Panc1 (cell line): ENCODE results near the gene ORC3. TPM values are rescaled to one million over a fixed set of nuclear protein-coding genes. Genes with fewer than 3 reads are reported as not detected.
A peak's percentile ranks its signal among the peaks of the same experiment; 100 is the strongest.

Experiments
- ATAC-seq: fragments of 200-7000 bp; cut with Tn5 transposase; 2 replicates; pipeline ENCODE4 v1.9.1; 2020; ENCODE audit warnings: mild to moderate bottlenecking, moderate library complexity
- BruUV-seq: library from RNA; stranded (reverse); fragments of 400-500 nt; replicated peaks from 2 replicates; lab custom pipeline; 2021; lab: Mats Ljungman, UMichigan
- CTCF ChIA-PET: fragments of 300-600 bp; sonication (Branson Sonifier 250); formaldehyde crosslinking; loops from one replicate; lab custom pipeline; 2022; ENCODE audit warnings: antibody characterized with exemption; lab: Charles Lee
- POLR2A ChIA-PET: fragments of 300-600 bp; sonication (Branson Sonifier 250); formaldehyde crosslinking; loops from one replicate; lab custom pipeline; 2022; ENCODE audit warnings: antibody characterized with exemption; lab: Charles Lee
- DNase-seq: peaks from one replicate; pipeline ENCODE4 v3.0.0-alpha.2; 2010; ENCODE audit warnings: low read depth, low spot score
- H3K27ac ChIP-seq: 2 replicates; pipeline ENCODE4 v1.5.1; 2011; ENCODE audit warnings: mild to moderate bottlenecking, low read length, inconsistent platforms
- H3K27me3 ChIP-seq: fragments of 200-500 bp; sonication (Bioruptor generic); 2 replicates; pipeline ENCODE4 v1.6.0; 2014; ENCODE audit warnings: low read length, inconsistent platforms; ENCODE audit not compliant: control insufficient read depth, insufficient read depth
- H3K36me3 ChIP-seq: fragments of 200-500 bp; sonication (Bioruptor generic); 2 replicates; pipeline ENCODE4 v1.5.1; 2014; ENCODE audit warnings: inconsistent platforms, mild to moderate bottlenecking, low read length, moderate library complexity; ENCODE audit not compliant: control insufficient read depth, insufficient read depth
- H3K4me1 ChIP-seq: 2 replicates; pipeline ENCODE4 v1.5.1; 2011; ENCODE audit warnings: inconsistent platforms, mild to moderate bottlenecking, low read length, moderate library complexity; ENCODE audit not compliant: control insufficient read depth, insufficient read depth
- H3K4me3 ChIP-seq, 2 experiments: 2 replicates each; pipeline ENCODE4 v1.5.1; 2011 to 2012; ENCODE audit warnings: low read depth in 2 of 2, low read length in 2 of 2, mild to moderate bottlenecking in 2 of 2, inconsistent platforms in 1 of 2, moderate library complexity in 1 of 2
- H3K9me3 ChIP-seq: fragments of 200-500 bp; sonication (Bioruptor generic); 2 replicates; pipeline ENCODE4 v1.5.1; 2014; ENCODE audit warnings: low read depth, mild to moderate bottlenecking, inconsistent platforms, low read length, moderate library complexity; ENCODE audit not compliant: control insufficient read depth, insufficient read depth
- CTCF ChIP-seq: fragments of 450-650 bp; IDR thresholded peaks from 2 replicates; pipeline ENCODE4 v1.5.1; 2017; ENCODE audit warnings: mild to moderate bottlenecking
- POLR2AphosphoS5 ChIP-seq: IDR thresholded peaks from 2 replicates; pipeline ENCODE4 v1.6.1; 2012; ENCODE audit warnings: mild to moderate bottlenecking, low read depth, low read length, moderate library complexity
- SIN3A ChIP-seq: IDR thresholded peaks from 2 replicates; pipeline ENCODE4 v1.6.1; 2012; ENCODE audit warnings: low read depth, mild to moderate bottlenecking, low read length, moderate library complexity, borderline replicate concordance; ENCODE audit not compliant: insufficient read depth
- TCF7L2 ChIP-seq: IDR thresholded peaks from 2 replicates; pipeline ENCODE4 v1.6.1; 2011; ENCODE audit warnings: mild to moderate bottlenecking, low read depth, low read length, inconsistent platforms
- in situ Hi-C: cut with HindIII; loops from 2 replicates; pipeline ENCODE4 v1.10.0; 2016; ENCODE audit warnings: low sequenced_read_pairs, low pct_unique_long_range_greater_than_20kb
- intact Hi-C: fragments of 100-400 bp; cut with micrococcal nuclease; formaldehyde crosslinking; loops from one replicate; pipeline ENCODE4 v1.10.0; 2022; ENCODE audit not compliant: unreplicated experiment
- total RNA-seq: library from RNA; stranded (reverse); gene quantifications from one replicate; pipeline ENCODE4 v1.2.1, GENCODE V29; 2021; ENCODE audit not compliant: unreplicated experiment
- TF ChIP-seq, protein P1 (sequence below), 2 experiments: IDR thresholded peaks; 2 replicates each; pipeline ENCODE4 v1.6.1; 2011 to 2012; ENCODE audit warnings: low read depth in 2 of 2, control low read depth in 1 of 2, low read length in 1 of 2, mild to moderate bottlenecking in 1 of 2, moderate library complexity in 1 of 2; ENCODE audit not compliant: insufficient read depth in 1 of 2

Gene ORC3
- total RNA-seq, 1 experiment from 2014 or later, result 36.9 TPM

- POLR2A ChIA-PET, result no interaction called here
- ATAC-seq (no peak), DNase-seq (no peak)
- TF ChIP-seq TCF7L2 (no peak), CTCF (no peak), POLR2AphosphoS5 (no peak), SIN3A (no peak)
- TF ChIP-seq, protein P1, sequence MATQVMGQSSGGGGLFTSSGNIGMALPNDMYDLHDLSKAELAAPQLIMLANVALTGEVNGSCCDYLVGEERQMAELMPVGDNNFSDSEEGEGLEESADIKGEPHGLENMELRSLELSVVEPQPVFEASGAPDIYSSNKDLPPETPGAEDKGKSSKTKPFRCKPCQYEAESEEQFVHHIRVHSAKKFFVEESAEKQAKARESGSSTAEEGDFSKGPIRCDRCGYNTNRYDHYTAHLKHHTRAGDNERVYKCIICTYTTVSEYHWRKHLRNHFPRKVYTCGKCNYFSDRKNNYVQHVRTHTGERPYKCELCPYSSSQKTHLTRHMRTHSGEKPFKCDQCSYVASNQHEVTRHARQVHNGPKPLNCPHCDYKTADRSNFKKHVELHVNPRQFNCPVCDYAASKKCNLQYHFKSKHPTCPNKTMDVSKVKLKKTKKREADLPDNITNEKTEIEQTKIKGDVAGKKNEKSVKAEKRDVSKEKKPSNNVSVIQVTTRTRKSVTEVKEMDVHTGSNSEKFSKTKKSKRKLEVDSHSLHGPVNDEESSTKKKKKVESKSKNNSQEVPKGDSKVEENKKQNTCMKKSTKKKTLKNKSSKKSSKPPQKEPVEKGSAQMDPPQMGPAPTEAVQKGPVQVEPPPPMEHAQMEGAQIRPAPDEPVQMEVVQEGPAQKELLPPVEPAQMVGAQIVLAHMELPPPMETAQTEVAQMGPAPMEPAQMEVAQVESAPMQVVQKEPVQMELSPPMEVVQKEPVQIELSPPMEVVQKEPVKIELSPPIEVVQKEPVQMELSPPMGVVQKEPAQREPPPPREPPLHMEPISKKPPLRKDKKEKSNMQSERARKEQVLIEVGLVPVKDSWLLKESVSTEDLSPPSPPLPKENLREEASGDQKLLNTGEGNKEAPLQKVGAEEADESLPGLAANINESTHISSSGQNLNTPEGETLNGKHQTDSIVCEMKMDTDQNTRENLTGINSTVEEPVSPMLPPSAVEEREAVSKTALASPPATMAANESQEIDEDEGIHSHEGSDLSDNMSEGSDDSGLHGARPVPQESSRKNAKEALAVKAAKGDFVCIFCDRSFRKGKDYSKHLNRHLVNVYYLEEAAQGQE (IDR thresholded peaks at IDR 0.05; ENCODE audit: insufficient read depth in 1 of 2, low read depth in 2 of 2, low read length in 1 of 2), result no peak
- CTCF ChIA-PET, result no interaction called here
- Histone ChIP-seq H3K27me3 (no peaks in the 10 kb centered on the region), H3K36me3 (peaks cover 9% of the 10 kb centered on the region), H3K9me3 (no peaks in the 10 kb centered on the region), H3K27ac (no peak overlapping the region), H3K4me1 (peaks cover 4% of the 10 kb centered on the region; the same call in 1 of the 2 replicates), H3K4me3 (no peak overlapping the region)
- no TSS peak for BruUV-seq
- intact Hi-C loops (no loop called here), in situ Hi-C loops (no loop called here)
Measured at GRCh38 chr6:87586371-87587077, 3.4 kb upstream of the ORC3 start.

DNA sequence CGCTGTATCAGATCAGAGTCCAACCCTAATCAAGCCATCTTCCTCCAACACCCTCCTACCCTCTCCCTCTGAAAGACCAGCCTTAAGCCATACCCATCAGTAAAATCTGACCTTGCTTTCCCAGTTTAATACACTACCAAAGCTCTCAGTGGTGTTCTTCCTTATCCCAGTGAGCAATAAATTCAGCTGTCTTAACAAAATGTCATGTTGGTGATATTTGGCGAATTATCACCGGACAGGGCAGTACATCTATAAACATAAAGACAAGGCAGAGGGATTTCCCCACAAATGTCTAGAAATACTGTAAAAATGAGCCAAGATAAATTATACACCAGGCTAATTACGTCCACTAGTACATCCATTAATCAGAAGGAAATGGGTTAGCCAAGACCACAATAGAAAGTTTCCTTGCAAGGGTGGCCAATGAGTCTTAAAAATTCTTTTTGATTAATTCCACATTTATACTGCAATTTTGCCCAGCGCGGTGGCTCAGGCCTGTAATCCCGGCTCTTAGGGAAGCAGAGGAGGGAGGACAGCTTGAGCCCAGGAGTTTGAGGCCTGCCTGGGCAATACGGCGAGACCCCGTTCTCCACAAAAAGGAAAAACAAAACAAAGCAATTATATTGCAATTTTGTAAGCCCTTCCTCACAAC, 1.1 kb upstream of the ORC3 start:
- Histone ChIP-seq H3K4me1 (peaks cover 4% of the 10 kb centered on the region; the same call in 1 of the 2 replicates), H3K36me3 (peaks cover 5% of the 10 kb centered on the region), H3K27ac (peak overlapping the region; percentile 98), H3K27me3 (no peaks in the 10 kb centered on the region), H3K4me3 (peak overlapping the region; percentile 95 to 100), H3K9me3 (no peaks in the 10 kb centered on the region)
- in situ Hi-C loops (no loop called here), intact Hi-C loops (no loop called here)
- TF ChIP-seq, protein P1 (IDR thresholded peaks at IDR 0.05; ENCODE audit: insufficient read depth in 1 of 2, low read depth in 2 of 2, low read length in 1 of 2), result no peak
- BruUV-seq, result TSS peak; percentile 74
- DNase-seq (no peak), ATAC-seq (no peak)
- CTCF ChIA-PET, result no interaction called here
- POLR2A ChIA-PET, result interaction anchor here (0.6 kb wide), 3 partner anchors 19 to 432 kb away, joined by 3 to 5 read pairs (median 3); no protein-coding TSS in a partner anchor
